Measurements from ENCODE around the gene ZNF516.

- no peak for TF ChIP-seq CTCF (IDR thresholded peaks at IDR 0.05)
- TF ChIP-seq POLR2AphosphoS5 (IDR thresholded peaks at IDR 0.05): no peak
- TF ChIP-seq POLR2A (IDR thresholded peaks at IDR 0.05): no peak
- TF ChIP-seq EP300 (IDR thresholded peaks at IDR 0.05): no peak
Measured at GRCh38 chr18:76338619-76339245, 156.3 kb downstream of the ZNF516 start.
